Measurements from ENCODE around the gene ROBO4.

GRCh38 chr11:124842305-124842704, 55.4 kb downstream of the ROBO4 start:
- TF ChIP-seq, protein P1, sequence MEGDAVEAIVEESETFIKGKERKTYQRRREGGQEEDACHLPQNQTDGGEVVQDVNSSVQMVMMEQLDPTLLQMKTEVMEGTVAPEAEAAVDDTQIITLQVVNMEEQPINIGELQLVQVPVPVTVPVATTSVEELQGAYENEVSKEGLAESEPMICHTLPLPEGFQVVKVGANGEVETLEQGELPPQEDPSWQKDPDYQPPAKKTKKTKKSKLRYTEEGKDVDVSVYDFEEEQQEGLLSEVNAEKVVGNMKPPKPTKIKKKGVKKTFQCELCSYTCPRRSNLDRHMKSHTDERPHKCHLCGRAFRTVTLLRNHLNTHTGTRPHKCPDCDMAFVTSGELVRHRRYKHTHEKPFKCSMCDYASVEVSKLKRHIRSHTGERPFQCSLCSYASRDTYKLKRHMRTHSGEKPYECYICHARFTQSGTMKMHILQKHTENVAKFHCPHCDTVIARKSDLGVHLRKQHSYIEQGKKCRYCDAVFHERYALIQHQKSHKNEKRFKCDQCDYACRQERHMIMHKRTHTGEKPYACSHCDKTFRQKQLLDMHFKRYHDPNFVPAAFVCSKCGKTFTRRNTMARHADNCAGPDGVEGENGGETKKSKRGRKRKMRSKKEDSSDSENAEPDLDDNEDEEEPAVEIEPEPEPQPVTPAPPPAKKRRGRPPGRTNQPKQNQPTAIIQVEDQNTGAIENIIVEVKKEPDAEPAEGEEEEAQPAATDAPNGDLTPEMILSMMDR (IDR thresholded peaks at IDR 0.05): no peak
- TF ChIP-seq POLR2AphosphoS2 (conservative IDR thresholded peaks at IDR 0.05; ENCODE audit: low read length): no peak
- no peak for TF ChIP-seq JUN (IDR thresholded peaks at IDR 0.05)
- no peak for TF ChIP-seq HOXA7 (CRISPR knock-in tag; IDR thresholded peaks at IDR 0.05)
- no peak for TF ChIP-seq ESRRA (IDR thresholded peaks at IDR 0.05; ENCODE audit: borderline replicate concordance, low read length)
- TF ChIP-seq EP300 (IDR thresholded peaks at IDR 0.05): no peak
- no peak for TF ChIP-seq RARB (CRISPR knock-in tag; IDR thresholded peaks at IDR 0.05)
- TF ChIP-seq RCOR1 (IDR thresholded peaks at IDR 0.05; ENCODE audit: low read depth, low read length): no peak
- no peak for TF ChIP-seq MAZ (IDR thresholded peaks at IDR 0.05; ENCODE audit: borderline replicate concordance, low read depth, low read length)
- TF ChIP-seq NR3C1 (IDR thresholded peaks at IDR 0.05): no peak
- TF ChIP-seq, protein P2, sequence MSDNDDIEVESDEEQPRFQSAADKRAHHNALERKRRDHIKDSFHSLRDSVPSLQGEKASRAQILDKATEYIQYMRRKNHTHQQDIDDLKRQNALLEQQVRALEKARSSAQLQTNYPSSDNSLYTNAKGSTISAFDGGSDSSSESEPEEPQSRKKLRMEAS (IDR thresholded peaks at IDR 0.05): no peak
- TF ChIP-seq RAD21 (conservative IDR thresholded peaks at IDR 0.05 in 1 of 2, IDR thresholded peaks at IDR 0.05 in 1 of 2): no peak
- TF ChIP-seq POLR2A (IDR thresholded peaks at IDR 0.05; ENCODE audit: low read length): no peak
- TF ChIP-seq HOXB13 (CRISPR knock-in tag; IDR thresholded peaks at IDR 0.05; ENCODE audit: low read depth): no peak
